ENCODE results near the gene TELO2.
A peak's percentile ranks its signal among the peaks of the same experiment; 100 is the strongest.

Gene TELO2

GRCh38 chr16:1537138-1537577, 44.0 kb downstream of the TELO2 start:
- Histone ChIP-seq H3K9ac (no peak overlapping the region), H2AFZ (ENCODE audit: low read depth) (no peak overlapping the region), H3K4me1 (ENCODE audit: low read depth, poor library complexity, severe bottlenecking) (no peaks in the 10 kb centered on the region), H3K79me2 (ENCODE audit: insufficient read depth, low read depth) (no peaks in the 10 kb centered on the region), H3K27ac (no peak overlapping the region), H3K36me3 (ENCODE audit: insufficient read depth) (no peaks in the 10 kb centered on the region), H3K4me3 (IDR thresholded peaks at IDR 0.05; ENCODE audit: insufficient read depth, low read depth, low read length) (no peak overlapping the region), H3K27me3 (ENCODE audit: insufficient read depth, low read depth) (peaks cover 15% of the 10 kb centered on the region; the same call in 1 of the 2 replicates), H3K4me2 (no peak overlapping the region), H4K20me1 (ENCODE audit: insufficient read depth) (no peaks in the 10 kb centered on the region)
- no peak for TF ChIP-seq CTCF (conservative IDR thresholded peaks at IDR 0.05; ENCODE audit: low read depth, low read length)

GRCh38 chr16:1537763-1538289, 44.7 kb downstream of the TELO2 start:
- peaks cover 9% of the 10 kb centered on the region; the same call in 1 of the 2 replicates for H3K27me3 ChIP-seq (ENCODE audit: insufficient read depth, low read depth)
- no peaks in the 10 kb centered on the region for H3K4me1 ChIP-seq (ENCODE audit: low read depth, poor library complexity, severe bottlenecking)
- no peak overlapping the region for H3K4me2 ChIP-seq
- H2AFZ ChIP-seq (ENCODE audit: low read depth), result no peak overlapping the region
- no peaks in the 10 kb centered on the region for H3K36me3 ChIP-seq (ENCODE audit: insufficient read depth)
- no peak overlapping the region for H3K4me3 ChIP-seq (IDR thresholded peaks at IDR 0.05; ENCODE audit: insufficient read depth, low read depth, low read length)
- no peak overlapping the region for H3K27ac ChIP-seq
- TF ChIP-seq CTCF (conservative IDR thresholded peaks at IDR 0.05; ENCODE audit: low read depth, low read length), result no peak
- no peaks in the 10 kb centered on the region for H3K79me2 ChIP-seq (ENCODE audit: insufficient read depth, low read depth)
- no peaks in the 10 kb centered on the region for H4K20me1 ChIP-seq (ENCODE audit: insufficient read depth)
- H3K9ac ChIP-seq, result no peak overlapping the region

- TF ChIP-seq CTCF (conservative IDR thresholded peaks at IDR 0.05; ENCODE audit: low read depth, low read length), result 0 out of 2 replicates have a peak, but pooled peaks have one; percentile 13
- no peaks in the 10 kb centered on the region for H4K20me1 ChIP-seq (ENCODE audit: insufficient read depth)
- no peaks in the 10 kb centered on the region for H3K79me2 ChIP-seq (ENCODE audit: insufficient read depth, low read depth)
- H3K27me3 ChIP-seq (ENCODE audit: insufficient read depth, low read depth), result 0 out of 2 replicates have a peak, but pooled peaks cover 4% of the 10 kb centered on the region
- H3K4me1 ChIP-seq (ENCODE audit: low read depth, poor library complexity, severe bottlenecking), result no peaks in the 10 kb centered on the region
- H3K4me3 ChIP-seq (IDR thresholded peaks at IDR 0.05; ENCODE audit: insufficient read depth, low read depth, low read length), result no peak overlapping the region
- H2AFZ ChIP-seq (ENCODE audit: low read depth), result no peak overlapping the region
- no peaks in the 10 kb centered on the region for H3K36me3 ChIP-seq (ENCODE audit: insufficient read depth)
- H3K9ac ChIP-seq, result no peak overlapping the region
- no peak overlapping the region for H3K27ac ChIP-seq
- H3K4me2 ChIP-seq, result no peak overlapping the region
Observed at GRCh38 chr16:1538804-1539520, 45.8 kb downstream of the TELO2 start.

- no peak overlapping the region for H3K4me3 ChIP-seq (IDR thresholded peaks at IDR 0.05; ENCODE audit: insufficient read depth, low read depth, low read length)
- no peaks in the 10 kb centered on the region for H3K36me3 ChIP-seq (ENCODE audit: insufficient read depth)
- no peak overlapping the region for H2AFZ ChIP-seq (ENCODE audit: low read depth)
- H3K27me3 ChIP-seq (ENCODE audit: insufficient read depth, low read depth), result 0 out of 2 replicates have a peak, but pooled peaks cover 4% of the 10 kb centered on the region
- TF ChIP-seq CTCF (conservative IDR thresholded peaks at IDR 0.05; ENCODE audit: low read depth, low read length), result no peak
- no peak overlapping the region for H3K4me2 ChIP-seq
- H4K20me1 ChIP-seq (ENCODE audit: insufficient read depth), result no peaks in the 10 kb centered on the region
- no peak overlapping the region for H3K27ac ChIP-seq
- H3K9ac ChIP-seq, result no peak overlapping the region
- H3K79me2 ChIP-seq (ENCODE audit: insufficient read depth, low read depth), result no peaks in the 10 kb centered on the region
- no peaks in the 10 kb centered on the region for H3K4me1 ChIP-seq (ENCODE audit: low read depth, poor library complexity, severe bottlenecking)
Observed at GRCh38 chr16:1539720-1540555, 46.8 kb downstream of the TELO2 start.
